Neural cell (in vitro differentiated cells): Measurements from ENCODE around the gene RBM6. TPM values are rescaled to one million over a fixed set of nuclear protein-coding genes. Genes with fewer than 3 reads are reported as not detected.

ENCODE experiments used
- H2AFZ ChIP-seq: fragments of 200-600, 300-800 bp; sonication (generic), shearing (Covaris generic); 2 replicates; pipeline ENCODE4 v1.6.0; 2014; ENCODE audit warnings: low read depth, mild to moderate bottlenecking, antibody characterized with exemption, low read length, moderate library complexity
- H3F3A ChIP-seq: fragments of 200-600 bp; shearing (Covaris generic); 2 replicates; pipeline ENCODE4 v1.6.1; 2016; ENCODE audit warnings: mild to moderate bottlenecking, moderate library complexity, mixed read lengths, antibody characterized with exemption, low read length; ENCODE audit not compliant: insufficient read depth, poor library complexity, severe bottlenecking
- H3K27ac ChIP-seq: fragments of 200-600, 300-800 bp; sonication (generic), shearing (Covaris generic); 2 replicates; pipeline ENCODE4 v1.5.1; 2014; ENCODE audit warnings: mild to moderate bottlenecking, low read length, moderate library complexity
- H3K27me3 ChIP-seq: fragments of 300-800, 200-600 bp; sonication (generic), shearing (Covaris generic); 2 replicates; pipeline ENCODE4 v1.6.0; 2014; ENCODE audit warnings: mild to moderate bottlenecking, low read depth, low read length, moderate library complexity; ENCODE audit not compliant: insufficient read depth
- H3K36me3 ChIP-seq: fragments of 300-800, 200-600 bp; sonication (generic), shearing (Covaris generic); 2 replicates; pipeline ENCODE4 v1.5.1; 2014; ENCODE audit warnings: mild to moderate bottlenecking, antibody characterized with exemption, low read length, moderate library complexity; ENCODE audit not compliant: insufficient read depth
- H3K4me2 ChIP-seq: fragments of 300-800, 200-600 bp; sonication (generic), shearing (Covaris generic); 2 replicates; pipeline ENCODE4 v1.6.0; 2014; ENCODE audit warnings: mild to moderate bottlenecking, low read length
- H3K4me3 ChIP-seq: fragments of 300-800, 200-600 bp; sonication (generic), shearing (Covaris generic); 2 replicates; pipeline ENCODE4 v1.5.1; 2014; ENCODE audit warnings: mild to moderate bottlenecking, low read length, moderate library complexity
- H3K79me2 ChIP-seq: fragments of 200-600 bp; shearing (Covaris generic); replicated peaks from 2 replicates; pipeline ENCODE4 v1.6.0; 2014; ENCODE audit warnings: mild to moderate bottlenecking, low read length, moderate library complexity; ENCODE audit not compliant: insufficient read depth
- H3K9ac ChIP-seq: fragments of 300-800, 200-600 bp; sonication (generic), shearing (Covaris generic); 2 replicates; pipeline ENCODE4 v1.6.1; 2016; ENCODE audit warnings: mild to moderate bottlenecking, low read length, mixed read lengths
- H3K9me2 ChIP-seq: fragments of 200-600 bp; shearing (Covaris generic); 2 replicates; pipeline ENCODE4 v1.6.1; 2016; ENCODE audit warnings: mild to moderate bottlenecking, low read length, mixed read lengths; ENCODE audit not compliant: insufficient read depth
- H3K9me3 ChIP-seq: fragments of 200-600, 300-800 bp; sonication (generic), shearing (Covaris generic); 2 replicates; pipeline ENCODE4 v1.6.1; 2016; ENCODE audit warnings: mild to moderate bottlenecking, mixed run types, low read length, moderate library complexity, mixed read lengths
- H4K20me1 ChIP-seq: fragments of 200-600 bp; shearing (Covaris generic); 2 replicates; pipeline ENCODE4 v1.6.1; 2016; ENCODE audit warnings: mild to moderate bottlenecking, mixed run types; ENCODE audit not compliant: insufficient read depth
- CTCF ChIP-seq: fragments of 450-650 bp; IDR thresholded peaks from 2 replicates; pipeline ENCODE4 v1.5.1; 2014; ENCODE audit warnings: antibody characterized with exemption, mild to moderate bottlenecking, moderate library complexity; ENCODE audit not compliant: poor library complexity, severe bottlenecking
- EP300 ChIP-seq: fragments of 450-650 bp; conservative IDR thresholded peaks from 2 replicates; pipeline ENCODE4 v1.6.1; 2014; ENCODE audit warnings: antibody characterized with exemption, mild to moderate bottlenecking, moderate library complexity; ENCODE audit not compliant: poor library complexity, severe bottlenecking
- EZH2 ChIP-seq: fragments of 200-600, 300-800 bp; shearing (Covaris generic), sonication (generic); IDR thresholded peaks from 2 replicates; pipeline ENCODE4 v1.6.1; 2014; ENCODE audit warnings: antibody characterized with exemption, low read length, borderline replicate concordance, mild to moderate bottlenecking; ENCODE audit not compliant: insufficient read depth, poor library complexity, severe bottlenecking
- MXI1 ChIP-seq: fragments of 450-650 bp; conservative IDR thresholded peaks from 2 replicates; pipeline ENCODE4 v1.6.1; 2014; ENCODE audit warnings: antibody characterized with exemption, mild to moderate bottlenecking; ENCODE audit not compliant: poor library complexity, severe bottlenecking
- POLR2AphosphoS5 ChIP-seq: IDR thresholded peaks from 2 replicates; pipeline ENCODE4 v1.6.1; 2012
- RAD21 ChIP-seq: fragments of 450-650 bp; conservative IDR thresholded peaks from 2 replicates; pipeline ENCODE4 v1.6.1; 2014; ENCODE audit warnings: antibody characterized with exemption, mild to moderate bottlenecking, moderate library complexity
- SMC3 ChIP-seq: fragments of 450-650 bp; conservative IDR thresholded peaks from 2 replicates; pipeline ENCODE4 v1.6.1; 2014; ENCODE audit warnings: antibody characterized with exemption, mild to moderate bottlenecking, moderate library complexity; ENCODE audit not compliant: poor library complexity
- TAF1 ChIP-seq: IDR thresholded peaks from 2 replicates; pipeline ENCODE4 v1.6.1; 2012; ENCODE audit warnings: low read depth
- polyA plus RNA-seq: library from polyadenylated mRNA; depleted of rRNA; stranded (reverse); fragments of >200 nt; gene quantifications from 2 replicates; pipeline ENCODE4 v1.2.3, GENCODE V29; 2014
- TF ChIP-seq, protein P1 (sequence below): IDR thresholded peaks from 2 replicates; pipeline ENCODE4 v1.6.1; 2012; ENCODE audit warnings: borderline replicate concordance

Gene RBM6
- polyA plus RNA-seq, 1 donor from 2014 or later: 177 TPM

DNA sequence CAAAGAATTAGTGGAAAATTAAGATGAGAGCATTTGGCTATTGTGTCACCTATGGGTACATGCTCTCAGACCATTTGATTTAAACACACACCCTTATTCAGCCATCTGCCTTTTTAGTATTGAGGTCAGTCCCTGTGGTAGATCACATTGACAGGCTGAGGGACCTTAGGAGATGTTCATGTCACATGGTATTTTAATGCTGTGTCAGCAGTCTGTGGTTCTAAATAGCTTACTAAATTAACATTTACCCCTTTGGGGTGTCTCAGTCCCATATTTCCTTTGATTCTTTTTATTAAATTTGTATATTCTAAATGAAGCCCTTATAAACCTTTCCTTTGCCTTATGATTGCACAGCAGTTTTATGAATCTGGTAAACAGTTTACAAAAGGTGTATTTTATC, 151.0 kb downstream of the RBM6 start:
- Histone ChIP-seq H3K4me3 (peak overlapping the region; percentile 77), H3K27me3 (no peaks in the 10 kb centered on the region), H3F3A (no peaks in the 10 kb centered on the region), H3K27ac (no peak overlapping the region), H3K9ac (peak overlapping the region; percentile 98), H3K9me2 (no peaks in the 10 kb centered on the region), H4K20me1 (peaks cover 6% of the 10 kb centered on the region), H3K9me3 (no peaks in the 10 kb centered on the region), H3K4me2 (peak overlapping the region; percentile 77), H2AFZ (no peak overlapping the region), H3K36me3 (peaks cover 4% of the 10 kb centered on the region), H3K79me2 (peaks cover 42% of the 10 kb centered on the region)
- TF ChIP-seq TAF1: no peak
- TF ChIP-seq EP300: no peak
- TF ChIP-seq RAD21: no peak
- no peak for TF ChIP-seq POLR2AphosphoS5
- TF ChIP-seq, protein P1, sequence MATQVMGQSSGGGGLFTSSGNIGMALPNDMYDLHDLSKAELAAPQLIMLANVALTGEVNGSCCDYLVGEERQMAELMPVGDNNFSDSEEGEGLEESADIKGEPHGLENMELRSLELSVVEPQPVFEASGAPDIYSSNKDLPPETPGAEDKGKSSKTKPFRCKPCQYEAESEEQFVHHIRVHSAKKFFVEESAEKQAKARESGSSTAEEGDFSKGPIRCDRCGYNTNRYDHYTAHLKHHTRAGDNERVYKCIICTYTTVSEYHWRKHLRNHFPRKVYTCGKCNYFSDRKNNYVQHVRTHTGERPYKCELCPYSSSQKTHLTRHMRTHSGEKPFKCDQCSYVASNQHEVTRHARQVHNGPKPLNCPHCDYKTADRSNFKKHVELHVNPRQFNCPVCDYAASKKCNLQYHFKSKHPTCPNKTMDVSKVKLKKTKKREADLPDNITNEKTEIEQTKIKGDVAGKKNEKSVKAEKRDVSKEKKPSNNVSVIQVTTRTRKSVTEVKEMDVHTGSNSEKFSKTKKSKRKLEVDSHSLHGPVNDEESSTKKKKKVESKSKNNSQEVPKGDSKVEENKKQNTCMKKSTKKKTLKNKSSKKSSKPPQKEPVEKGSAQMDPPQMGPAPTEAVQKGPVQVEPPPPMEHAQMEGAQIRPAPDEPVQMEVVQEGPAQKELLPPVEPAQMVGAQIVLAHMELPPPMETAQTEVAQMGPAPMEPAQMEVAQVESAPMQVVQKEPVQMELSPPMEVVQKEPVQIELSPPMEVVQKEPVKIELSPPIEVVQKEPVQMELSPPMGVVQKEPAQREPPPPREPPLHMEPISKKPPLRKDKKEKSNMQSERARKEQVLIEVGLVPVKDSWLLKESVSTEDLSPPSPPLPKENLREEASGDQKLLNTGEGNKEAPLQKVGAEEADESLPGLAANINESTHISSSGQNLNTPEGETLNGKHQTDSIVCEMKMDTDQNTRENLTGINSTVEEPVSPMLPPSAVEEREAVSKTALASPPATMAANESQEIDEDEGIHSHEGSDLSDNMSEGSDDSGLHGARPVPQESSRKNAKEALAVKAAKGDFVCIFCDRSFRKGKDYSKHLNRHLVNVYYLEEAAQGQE: no peak
- no peak for TF ChIP-seq CTCF
- no peak for TF ChIP-seq MXI1
- no peak for TF ChIP-seq EZH2
- TF ChIP-seq SMC3: no peak

- Histone ChIP-seq H3K36me3 (peaks cover 10% of the 10 kb centered on the region), H3K27me3 (no peaks in the 10 kb centered on the region), H3K27ac (no peak overlapping the region), H3K4me2 (no peak overlapping the region), H3K9me2 (no peaks in the 10 kb centered on the region), H3K4me3 (no peak overlapping the region), H4K20me1 (peaks cover 6% of the 10 kb centered on the region), H3K9me3 (no peaks in the 10 kb centered on the region), H3F3A (no peaks in the 10 kb centered on the region), H3K79me2 (peaks cover 25% of the 10 kb centered on the region), H3K9ac (no peak overlapping the region), H2AFZ (no peak overlapping the region)
- TF ChIP-seq RAD21 (no peak), EZH2 (no peak), SMC3 (no peak), CTCF (no peak)
- TF ChIP-seq, protein P1: no peak
These were observed 155.5 kb downstream of the RBM6 start for GRCh38 chr3:50095352-50095998.
